HG02759 (cell line): ENCODE data around the gene ZDHHC7.
"Not testable (repeated sequence)": the region's sequence is repeated elsewhere in the genome, so short reads cannot be mapped to it uniquely, and the experiment has no call there.

ENCODE experiments used
- ATAC-seq: cut with Tn5 transposase; IDR thresholded peaks from one replicate; pipeline ENCODE4 v1.9.1; 2021; ENCODE audit warnings: mild to moderate bottlenecking, moderate library complexity; ENCODE audit not compliant: unreplicated experiment

Gene ZDHHC7

GRCh38 chr16:85045077-85045476 lies 33.7 kb upstream of the ZDHHC7 start:
- ATAC-seq: no peak

- ATAC-seq: no peak
Observed at GRCh38 chr16:85042606-85043005, 31.3 kb upstream of the ZDHHC7 start.

GRCh38 chr16:85042167-85042526 lies 30.8 kb upstream of the ZDHHC7 start:
- no peak for ATAC-seq

GRCh38 chr16:85041219-85042166 lies 30.2 kb upstream of the ZDHHC7 start:
- no peak for ATAC-seq

GRCh38 chr16:85040685-85041084 lies 29.4 kb upstream of the ZDHHC7 start:
- ATAC-seq: no peak

GRCh38 chr16:85037721-85038120 lies 26.4 kb upstream of the ZDHHC7 start:
- no peak for ATAC-seq

GRCh38 chr16:85037050-85037410 lies 25.7 kb upstream of the ZDHHC7 start:
- no peak for ATAC-seq

- no peak for ATAC-seq
Observed at GRCh38 chr16:85036236-85037049, 25.1 kb upstream of the ZDHHC7 start.

- no peak for ATAC-seq
Observed at GRCh38 chr16:85034591-85035433, 23.5 kb upstream of the ZDHHC7 start.

- ATAC-seq: no peak
Observed at GRCh38 chr16:85033171-85033570, 21.8 kb upstream of the ZDHHC7 start.

GRCh38 chr16:85032187-85032586 lies 20.9 kb upstream of the ZDHHC7 start:
- ATAC-seq: not testable (repeated sequence)

- no peak for ATAC-seq
Observed at GRCh38 chr16:85031451-85031850, 20.1 kb upstream of the ZDHHC7 start.

- ATAC-seq: no peak
Observed at GRCh38 chr16:85029981-85030401, 18.7 kb upstream of the ZDHHC7 start.

- no peak for ATAC-seq
Observed at GRCh38 chr16:85029408-85029784, 18.1 kb upstream of the ZDHHC7 start.

- ATAC-seq: peak; percentile 34
Observed at GRCh38 chr16:85028685-85029407, 17.5 kb upstream of the ZDHHC7 start.

- ATAC-seq: peak; percentile 18
Observed at GRCh38 chr16:85027958-85028684, 16.8 kb upstream of the ZDHHC7 start.

GRCh38 chr16:85027349-85027957 lies 16.1 kb upstream of the ZDHHC7 start, which contains the start of gene KIAA0513:
KIAA0513 (plus strand) TSS chr16:85027795; CDS start chr16:85067072, 39,277 bp downstream.
- ATAC-seq: peak; percentile 88

GRCh38 chr16:85026703-85027102 lies 15.4 kb upstream of the ZDHHC7 start:
- no peak for ATAC-seq
